ENCODE measurements around the gene EPO. TPM values are rescaled to one million over a fixed set of nuclear protein-coding genes. Genes with fewer than 3 reads are reported as not detected.

Gene EPO
- total and polyA plus RNA-seq, 2 donors (not counting 1 experiment from before 2014, with no cell fraction given): 0.10 TPM; not detected in 1

GRCh38 chr7:100735730-100736129 lies 15.5 kb downstream of the EPO start:
- DNase-seq: no peak

GRCh38 chr7:100736671-100737070 lies 16.4 kb downstream of the EPO start:
- no peak overlapping the region for H3K27ac ChIP-seq (ENCODE audit: low read length in 2 of 2)
- ChIA-PET CTCF (no interaction called here), POLR2A (no interaction called here)
- H3K36me3 ChIP-seq (replicated peaks in 1 of 2; ENCODE audit: control extremely low read depth in 1 of 2, control insufficient read depth in 1 of 2, extremely low read depth in 1 of 2, insufficient read depth in 2 of 2, low read length in 1 of 2): no peaks in the 10 kb centered on the region
- peaks cover 5% of the 10 kb centered on the region for H3K27me3 Mint-ChIP-seq
- intact Hi-C loops (cut with micrococcal nuclease): no loop called here
- H4K20me1 ChIP-seq (ENCODE audit: control insufficient read depth, insufficient read depth, low read length, poor library complexity, severe bottlenecking): no peaks in the 10 kb centered on the region
- H3K4me1 ChIP-seq (ENCODE audit: control insufficient read depth in 2 of 2, insufficient read depth in 2 of 2, low read length in 2 of 2): peaks cover 0 to 13% of the 10 kb centered on the region in 2 donors
- WGBS (ENCODE audit: insufficient coverage): 85% methylated on average over 13 of the region's 13 CpGs
- ATAC-seq (ENCODE audit: low read depth) (no peak), DNase-seq (no peak)
- no peak for TF ChIP-seq EZH2 (IDR thresholded peaks at IDR 0.05; ENCODE audit: borderline replicate concordance, insufficient read depth, low read depth, low read length, poor library complexity, severe bottlenecking)
- no peak for TF ChIP-seq CTCF (IDR thresholded peaks at IDR 0.05)
- no peak overlapping the region for H3K27ac Mint-ChIP-seq
- no peak overlapping the region for H3K9ac ChIP-seq (ENCODE audit: low read length)
- no peak overlapping the region for H2AFZ ChIP-seq (ENCODE audit: insufficient read depth, low read depth, low read length, poor library complexity, severe bottlenecking)
- peaks cover 9% of the 10 kb centered on the region for H3K4me1 Mint-ChIP-seq
- no peak overlapping the region for H3K4me2 ChIP-seq (replicated peaks; ENCODE audit: low read depth, low read length, poor library complexity, severe bottlenecking)
- H3K4me3 Mint-ChIP-seq: no peak overlapping the region
- peaks cover 0 to 2% (median 0%) of the 10 kb centered on the region in 4 experiments for H3K27me3 ChIP-seq (replicated peaks in 1 of 4; ENCODE audit: control extremely low read depth in 1 of 4, control insufficient read depth in 3 of 4, insufficient read depth in 4 of 4, low read length in 3 of 4)
- no peaks in the 10 kb centered on the region for H3K9me3 ChIP-seq (ENCODE audit: control extremely low read depth in 1 of 3, control insufficient read depth in 2 of 3, insufficient read depth in 1 of 3, low read length in 2 of 3)
- H3K4me3 ChIP-seq (ENCODE audit: control extremely low read depth in 1 of 5, extremely low read depth in 1 of 5, insufficient read depth in 1 of 5, low read depth in 2 of 5, low read length in 4 of 5): no peak overlapping the region
- H3K79me2 ChIP-seq (ENCODE audit: control insufficient read depth, insufficient read depth, low read length): no peaks in the 10 kb centered on the region
- H3K9me3 Mint-ChIP-seq (ENCODE audit: insufficient read depth): no peaks in the 10 kb centered on the region

More at GRCh38 chr7:100735730-100736129, 15.5 kb downstream of the EPO start:
- no peak for ATAC-seq (ENCODE audit: low read depth)
- ChIA-PET POLR2A (no interaction called here), CTCF (interaction anchor here (1.1 kb wide), 1 partner anchor 605 kb away, joined by 3 read pairs; no protein-coding TSS in a partner anchor)
- H3K36me3 ChIP-seq (replicated peaks in 1 of 2; ENCODE audit: control extremely low read depth in 1 of 2, control insufficient read depth in 1 of 2, extremely low read depth in 1 of 2, insufficient read depth in 2 of 2, low read length in 1 of 2): no peaks in the 10 kb centered on the region
- peaks cover 0 to 13% of the 10 kb centered on the region in 2 donors for H3K4me1 ChIP-seq (ENCODE audit: control insufficient read depth in 2 of 2, insufficient read depth in 2 of 2, low read length in 2 of 2)
- no peak overlapping the region for H3K27ac ChIP-seq (ENCODE audit: low read length in 2 of 2)
- H3K27me3 ChIP-seq (replicated peaks in 1 of 4; ENCODE audit: control extremely low read depth in 1 of 4, control insufficient read depth in 3 of 4, insufficient read depth in 4 of 4, low read length in 3 of 4): peaks cover 0 to 2% (median 0%) of the 10 kb centered on the region in 4 experiments
- intact Hi-C loops (cut with micrococcal nuclease): no loop called here
- H3K79me2 ChIP-seq (ENCODE audit: control insufficient read depth, insufficient read depth, low read length): no peaks in the 10 kb centered on the region
- H3K9me3 Mint-ChIP-seq (ENCODE audit: insufficient read depth): no peaks in the 10 kb centered on the region
- H3K9me3 ChIP-seq (ENCODE audit: control extremely low read depth in 1 of 3, control insufficient read depth in 2 of 3, insufficient read depth in 1 of 3, low read length in 2 of 3): no peaks in the 10 kb centered on the region
- H3K4me2 ChIP-seq (replicated peaks; ENCODE audit: low read depth, low read length, poor library complexity, severe bottlenecking): no peak overlapping the region
- H3K9ac ChIP-seq (ENCODE audit: low read length): no peak overlapping the region
- TF ChIP-seq EZH2 (IDR thresholded peaks at IDR 0.05; ENCODE audit: borderline replicate concordance, insufficient read depth, low read depth, low read length, poor library complexity, severe bottlenecking): no peak
- TF ChIP-seq CTCF (IDR thresholded peaks at IDR 0.05): no peak
- H3K27ac Mint-ChIP-seq: no peak overlapping the region
- no peak overlapping the region for H2AFZ ChIP-seq (ENCODE audit: insufficient read depth, low read depth, low read length, poor library complexity, severe bottlenecking)
- H3K4me3 Mint-ChIP-seq: no peak overlapping the region
- no peaks in the 10 kb centered on the region for H4K20me1 ChIP-seq (ENCODE audit: control insufficient read depth, insufficient read depth, low read length, poor library complexity, severe bottlenecking)
- peaks cover 5% of the 10 kb centered on the region for H3K27me3 Mint-ChIP-seq
- WGBS (ENCODE audit: insufficient coverage): 94% methylated on average over 3 of the region's 7 CpGs
- no peak overlapping the region for H3K4me3 ChIP-seq (ENCODE audit: control extremely low read depth in 1 of 5, extremely low read depth in 1 of 5, insufficient read depth in 1 of 5, low read depth in 2 of 5, low read length in 4 of 5)
- H3K4me1 Mint-ChIP-seq: peaks cover 9% of the 10 kb centered on the region
